K562 treated with DMSO at 1 percent for 48 hours (cell line): ENCODE data around the gene ZFP3. TPM values are rescaled to one million over a fixed set of nuclear protein-coding genes. Genes with fewer than 3 reads are reported as not detected.

Source experiments
- total RNA-seq: library from RNA; unstranded; fragments of 300-600 nt; gene quantifications from 2 replicates; pipeline ENCODE4 v1.2.3, GENCODE V29; 2022; ENCODE audit warnings: low replicate concordance; ENCODE audit errors: extremely low read depth

The ZFP3 gene
- total RNA-seq, result not detected in 2 replicates

DNA sequence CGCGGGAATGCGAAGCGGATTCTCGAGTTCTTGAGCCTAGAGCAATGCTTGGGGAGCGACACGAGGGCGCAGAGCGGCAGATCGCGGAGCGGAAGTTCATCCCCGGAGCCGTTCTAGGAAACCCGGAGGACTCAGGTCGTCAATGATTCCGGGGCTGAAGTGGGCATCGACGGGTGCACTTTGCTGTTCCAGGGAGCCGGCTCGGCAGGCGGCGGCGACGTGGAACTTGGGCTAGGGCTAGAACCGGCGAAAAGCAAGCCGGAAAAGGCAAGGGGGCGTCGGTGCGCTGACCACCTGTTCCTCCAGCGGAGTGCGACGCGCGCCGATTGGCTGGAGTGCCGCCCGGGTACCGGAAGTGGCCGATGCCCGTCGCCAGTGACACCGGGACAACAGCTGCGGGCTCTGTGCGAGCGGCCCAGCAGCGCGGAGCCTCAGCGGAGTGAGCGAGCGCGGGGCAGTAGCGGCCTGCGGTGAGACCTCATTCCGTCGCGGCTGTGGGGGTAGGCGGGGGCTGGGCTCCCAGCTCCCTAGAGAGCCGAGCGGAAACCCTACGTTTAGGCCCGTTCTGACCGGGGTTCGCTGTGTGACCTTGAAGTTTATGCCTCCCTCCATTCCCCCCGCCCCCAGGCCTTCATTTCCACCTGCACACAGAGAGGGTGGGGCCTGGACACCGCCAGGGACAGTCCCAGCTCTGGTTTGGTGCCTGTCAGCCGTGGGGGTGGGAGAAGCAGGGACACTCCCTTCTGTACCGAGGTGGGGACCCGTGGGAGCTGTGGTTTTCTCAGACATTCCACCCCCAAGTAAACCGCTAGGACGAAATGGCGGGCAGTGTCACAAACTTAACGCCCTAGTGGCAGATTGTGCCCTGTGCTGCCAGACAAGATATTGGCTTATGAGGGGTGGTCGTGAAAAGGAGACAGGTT is at the start of gene ZFP3:
Gene ZFP3 (plus strand): TSS at position 362 of the 923 bp plus-strand sequence. CDS start 13,038 bp downstream, outside the sequence.

DNA sequence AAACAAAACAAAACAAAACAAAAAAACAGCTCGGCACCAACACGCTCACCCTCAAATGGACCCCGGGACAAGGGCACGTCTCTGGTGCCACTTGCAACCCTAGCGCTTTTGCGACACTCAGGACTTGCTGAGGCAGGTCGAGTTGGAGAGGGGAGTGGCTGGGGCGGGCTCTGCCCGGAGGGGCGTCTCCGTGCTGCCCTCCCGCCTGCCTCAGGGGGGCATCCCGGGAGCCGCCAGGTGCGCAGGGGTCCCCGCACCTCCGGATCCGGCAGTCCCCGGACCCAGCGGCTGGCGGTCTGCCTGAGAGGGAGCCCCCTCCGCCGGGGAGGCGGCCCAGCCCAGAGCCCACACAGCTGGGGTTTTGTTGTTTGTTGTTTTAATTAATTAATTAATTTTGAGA is 43.0 kb upstream of the ZFP3 start, which contains the start of gene SLC52A1:
Gene SLC52A1 (minus strand): TSS at position 112 of the 400 bp plus-strand sequence. CDS start 820 bp downstream, outside the sequence.

DNA sequence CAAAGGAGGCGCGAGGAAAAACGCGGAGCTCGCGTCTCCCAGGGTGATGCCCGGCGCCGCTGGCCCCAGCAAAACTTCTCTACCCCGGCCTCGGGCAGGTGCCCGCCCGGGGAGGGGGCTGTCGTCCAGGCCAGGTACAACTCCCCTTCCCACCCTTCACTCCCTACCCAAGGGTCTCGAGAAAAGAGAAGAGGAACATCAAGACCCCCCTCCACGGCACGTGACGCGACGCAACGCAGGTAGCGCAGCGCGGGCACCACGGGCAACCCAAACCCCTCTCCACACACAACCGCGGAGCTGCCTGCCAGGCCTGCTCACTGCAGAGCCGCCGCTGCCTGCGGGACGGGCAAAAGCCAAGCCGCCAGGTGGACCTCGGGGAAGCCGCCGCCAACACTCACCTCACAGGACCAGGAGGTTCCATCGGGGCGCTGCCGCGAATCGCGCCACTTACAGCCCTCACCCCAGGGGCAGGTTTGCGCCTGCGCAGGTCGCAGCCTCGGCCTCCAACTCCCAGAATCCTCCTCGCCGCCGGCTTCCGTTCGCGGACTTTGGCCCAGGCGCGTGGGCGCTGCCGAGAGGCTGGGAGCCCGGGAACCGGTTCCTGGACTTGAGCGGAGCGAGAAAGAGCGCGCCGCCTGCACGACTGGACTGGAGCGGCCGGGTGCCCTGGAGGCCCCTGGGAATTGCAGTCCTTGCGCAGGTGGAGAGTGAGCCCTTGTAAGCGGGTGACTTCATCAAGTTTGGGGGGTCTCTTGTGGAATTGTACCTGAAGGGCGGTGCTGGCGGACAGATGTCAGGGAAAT is 33.3 kb downstream of the ZFP3 start, which contains the start of gene ZNF232:
Gene ZNF232 (minus strand): TSS at position 477 of the 803 bp plus-strand sequence. CDS start 56 bp downstream, at position 421.

DNA sequence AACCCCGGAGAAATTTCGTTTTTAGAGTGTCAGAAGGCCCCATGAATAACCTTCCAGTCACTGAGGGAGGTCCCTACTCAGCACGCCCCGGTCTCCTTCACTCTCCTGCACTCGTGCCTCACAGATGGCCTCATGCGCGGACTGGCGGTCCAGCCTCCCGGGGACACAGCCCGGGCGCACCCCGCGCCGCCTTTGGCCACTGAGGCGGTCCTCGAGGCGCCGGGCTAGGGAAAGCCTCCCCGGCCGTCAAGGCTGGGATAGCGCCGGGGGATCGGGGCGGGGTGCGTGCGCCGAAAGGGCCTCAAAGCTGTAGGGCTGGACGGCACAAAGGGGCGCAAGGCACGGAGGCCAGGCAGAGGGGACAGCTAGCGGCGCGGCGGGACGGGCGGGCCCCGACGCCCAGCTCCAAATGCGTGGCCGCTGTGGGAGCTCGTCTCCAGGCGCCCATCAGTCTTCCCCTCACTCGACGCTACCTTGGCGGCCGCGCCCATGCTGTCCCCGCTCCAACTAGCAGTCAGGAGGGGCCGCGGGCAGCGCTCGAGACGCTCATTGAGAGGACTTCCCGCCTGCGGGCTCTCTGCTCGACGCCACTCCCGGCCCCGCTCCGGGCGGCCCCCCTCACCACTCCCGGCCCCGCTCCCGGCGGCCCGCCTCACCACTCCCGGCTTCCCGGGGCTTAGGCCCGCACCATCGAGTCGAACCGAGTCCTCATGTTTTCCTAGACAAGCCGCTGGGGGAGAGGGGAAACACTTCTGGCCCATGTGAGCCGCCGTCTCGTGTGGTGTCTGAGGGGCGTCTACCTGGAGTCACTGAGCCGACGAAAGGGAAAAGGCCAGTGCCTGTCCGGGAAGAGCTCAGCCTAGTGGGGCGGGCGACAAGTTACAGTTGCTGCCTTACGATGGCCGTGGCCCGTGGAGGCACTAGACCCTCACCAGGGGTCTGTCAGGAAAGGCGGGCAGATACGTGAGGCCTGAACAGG is 37.7 kb downstream of the ZFP3 start, which contains the start of gene USP6:
Gene USP6 (plus strand): TSS at position 360 of the 979 bp plus-strand sequence. CDS start 14,336 bp downstream, outside the sequence.

Other genes starting within 250 kb of the ZFP3 start
- not detected in 2 replicates for gene MINK1, start 245.1 kb upstream of the ZFP3 start, total RNA-seq
- not detected in 2 replicates for gene C17orf107, start 178.9 kb upstream of the ZFP3 start, total RNA-seq
- not detected in 2 replicates for gene CHRNE, start 175.4 kb upstream of the ZFP3 start, total RNA-seq
- not detected in 2 replicates for gene GP1BA, start 146.2 kb upstream of the ZFP3 start, total RNA-seq
- gene SLC25A11, start 138.4 kb upstream of the ZFP3 start, total RNA-seq, result not detected in 2 replicates
- not detected in 2 replicates for gene RNF167, start 138.2 kb upstream of the ZFP3 start, total RNA-seq
- gene PFN1, start 129.9 kb upstream of the ZFP3 start, total RNA-seq, result not detected in 2 replicates
- not detected in 2 replicates for gene ENO3, start 127.3 kb upstream of the ZFP3 start, total RNA-seq
- gene SPAG7, start 110.7 kb upstream of the ZFP3 start, total RNA-seq, result not detected in 2 replicates
- not detected in 2 replicates for gene CAMTA2, start 90.8 kb upstream of the ZFP3 start, total RNA-seq
- not detected in 2 replicates for gene INCA1, start 80.9 kb upstream of the ZFP3 start, total RNA-seq
- not detected in 2 replicates for gene KIF1C, start 80.5 kb upstream of the ZFP3 start, total RNA-seq
- not detected in 2 replicates for gene SLC52A1, start 43.0 kb upstream of the ZFP3 start, total RNA-seq
- not detected in 2 replicates for gene ZNF232, start 33.4 kb downstream of the ZFP3 start, total RNA-seq
- gene USP6, start 37.6 kb downstream of the ZFP3 start, total RNA-seq, result not detected in 2 replicates
- not detected in 2 replicates for gene ZNF594, start 113.4 kb downstream of the ZFP3 start, total RNA-seq
- gene SCIMP, start 156.4 kb downstream of the ZFP3 start, total RNA-seq, result not detected in 2 replicates
- gene RABEP1, start 203.8 kb downstream of the ZFP3 start, total RNA-seq, result not detected in 2 replicates